DOHH2 (cell line): ENCODE results near the gene FFAR4.

ENCODE experiments used
- CTCF ChIP-seq: fragments of 200-600 bp; sonication (generic); IDR thresholded peaks from one replicate; pipeline ENCODE4 v1.5.1; 2014; ENCODE audit warnings: antibody characterized with exemption, mild to moderate bottlenecking, low read depth, low read length; ENCODE audit not compliant: poor library complexity, severe bottlenecking
- EZH2phosphoT487 ChIP-seq: fragments of 200-600 bp; sonication (generic); IDR thresholded peaks from 2 replicates; pipeline ENCODE4 v1.6.1; 2017; ENCODE audit warnings: borderline replicate concordance, mild to moderate bottlenecking, antibody characterized with exemption, low read length, moderate library complexity, mixed read lengths

GRCh38 chr10:93554760-93555432 is 11.6 kb upstream of the FFAR4 start:
- TF ChIP-seq CTCF (peak; percentile 86), EZH2phosphoT487 (no peak)
